Cardiac fibroblast (primary cell): ENCODE data around the gene HSD17B4.
A peak's percentile ranks its signal among the peaks of the same experiment; 100 is the strongest.
"Not testable (repeated sequence)": the region's sequence is repeated elsewhere in the genome, so short reads cannot be mapped to it uniquely, and the experiment has no call there.

ENCODE experiments used
- DNase-seq, 2 donors: peaks; one replicate each; pipeline versions ENCODE4 v3.0.0 to v3.0.0-alpha.2; 2010; ENCODE audit warnings: low read depth in 2 of 2
- H3K4me3 ChIP-seq, 2 donors: replicated peaks in 1 of 2; 1 replicate in 1 of 2; 2 replicates in 1 of 2; pipeline ENCODE4 v1.5.1; 2011; ENCODE audit warnings: low read depth in 2 of 2, low read length in 2 of 2, mild to moderate bottlenecking in 2 of 2, moderate library complexity in 1 of 2
- CTCF ChIP-seq: IDR thresholded peaks from one replicate; pipeline ENCODE4 v1.5.1; 2011; ENCODE audit warnings: low read depth, mild to moderate bottlenecking, low read length, inconsistent platforms

HSD17B4 gene

DNA sequence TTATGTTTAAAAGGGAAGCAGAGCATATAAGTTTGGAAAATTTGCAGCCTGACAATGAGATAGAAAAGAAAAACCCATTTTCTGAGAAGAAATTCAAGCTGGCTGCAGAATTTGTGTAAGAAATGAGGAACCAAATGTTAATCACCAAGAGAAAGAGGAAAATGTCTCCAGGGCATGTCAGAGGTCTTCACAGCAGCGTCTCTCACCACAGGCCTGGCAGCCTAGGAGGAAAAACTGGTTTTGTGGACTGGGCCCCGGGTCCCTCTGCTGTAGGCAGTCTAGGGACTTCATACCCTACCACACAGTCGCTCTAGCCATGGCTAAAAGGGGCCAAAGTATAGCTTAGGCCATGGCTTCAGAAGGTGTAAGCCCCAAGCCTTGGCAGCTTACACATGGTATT, 32.1 kb upstream of the HSD17B4 start:
- H3K4me3 ChIP-seq, result no peak overlapping the region
- DNase-seq, result no peak

DNA sequence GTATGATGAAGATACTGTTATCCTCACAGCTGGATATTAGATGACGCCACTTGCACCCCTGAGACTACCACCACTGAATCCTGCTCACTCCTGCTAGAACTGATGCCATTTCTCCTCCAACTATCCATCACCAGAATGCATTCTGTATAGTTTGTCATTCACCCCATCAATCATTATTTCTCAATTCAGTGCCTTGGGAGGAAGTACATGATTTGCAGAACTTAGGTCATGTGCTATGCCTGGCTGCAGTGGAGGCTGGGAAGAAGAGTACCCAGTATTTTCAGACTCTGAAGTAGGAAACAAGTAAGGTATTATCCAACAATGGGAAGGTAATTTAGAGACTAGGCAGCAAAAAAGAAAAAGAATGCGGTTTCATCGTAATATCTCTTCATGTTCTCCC, 26.2 kb upstream of the HSD17B4 start:
- no peak for DNase-seq

More for the DNA sequence above, 32.1 kb upstream of the HSD17B4 start:
- no peak for TF ChIP-seq CTCF

GRCh38 chr5:119427060-119427459, 25.2 kb upstream of the HSD17B4 start:
- DNase-seq, result no peak
- no peak overlapping the region for H3K4me3 ChIP-seq
- no peak for TF ChIP-seq CTCF

More for the DNA sequence above, 26.2 kb upstream of the HSD17B4 start:
- TF ChIP-seq CTCF, result no peak
- H3K4me3 ChIP-seq, result no peak overlapping the region

GRCh38 chr5:119427596-119427995, 24.7 kb upstream of the HSD17B4 start:
- DNase-seq, result peak in 1 of 2 donors; percentile 19
- H3K4me3 ChIP-seq, result not testable (repeated sequence)

DNA sequence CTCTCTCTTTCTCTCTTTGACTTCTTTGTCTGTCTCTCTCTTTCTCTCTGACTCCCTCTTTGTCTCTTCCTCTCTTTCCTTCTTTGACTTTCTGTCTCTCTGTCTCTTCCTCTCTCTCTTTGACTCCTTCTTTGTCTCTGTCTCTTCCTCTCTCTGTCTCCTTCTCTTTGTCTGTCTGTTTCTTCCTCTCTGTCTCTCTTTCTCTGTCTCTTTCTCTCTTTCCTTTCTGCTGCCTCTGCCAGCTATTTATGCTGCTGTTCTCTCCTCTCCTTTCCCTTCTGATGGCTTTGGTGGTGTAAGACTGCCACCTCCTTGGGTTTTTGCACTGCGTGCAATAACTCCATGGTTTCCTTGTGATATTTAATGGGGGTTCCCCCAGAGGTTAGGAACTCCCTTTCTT, 24.1 kb upstream of the HSD17B4 start:
- H3K4me3 ChIP-seq, DNase-seq: not testable (repeated sequence)

- H3K4me3 ChIP-seq, DNase-seq: not testable (repeated sequence)
Observed at GRCh38 chr5:119428574-119428973, 23.7 kb upstream of the HSD17B4 start.

DNA sequence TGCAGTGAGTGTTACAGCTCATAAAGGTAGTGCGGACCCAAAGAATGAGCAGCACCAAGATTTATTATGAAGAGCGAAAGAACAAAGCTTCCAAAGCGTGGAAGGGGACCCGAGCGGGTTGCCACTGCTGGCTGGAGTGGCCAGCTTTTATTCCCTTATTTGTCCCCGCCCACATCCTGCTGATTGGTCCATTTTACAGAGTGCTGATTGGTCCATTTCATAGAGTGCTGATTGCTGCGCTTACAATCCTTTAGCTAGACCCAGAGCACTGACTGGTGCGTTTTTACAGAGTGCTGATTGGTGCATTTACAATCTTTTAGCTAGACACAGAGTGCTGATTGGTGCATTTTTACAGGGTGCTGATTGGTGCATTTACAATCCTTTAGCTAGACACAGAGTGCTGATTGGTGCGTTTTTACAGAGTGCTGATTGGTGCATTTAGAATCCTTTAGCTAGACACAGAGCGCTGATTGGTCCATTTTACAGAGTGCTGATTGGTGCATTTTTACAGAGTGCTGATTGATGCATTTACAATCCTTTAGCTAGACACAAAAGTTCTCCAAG, 19.5 kb upstream of the HSD17B4 start:
- H3K4me3 ChIP-seq, DNase-seq: not testable (repeated sequence)

DNA sequence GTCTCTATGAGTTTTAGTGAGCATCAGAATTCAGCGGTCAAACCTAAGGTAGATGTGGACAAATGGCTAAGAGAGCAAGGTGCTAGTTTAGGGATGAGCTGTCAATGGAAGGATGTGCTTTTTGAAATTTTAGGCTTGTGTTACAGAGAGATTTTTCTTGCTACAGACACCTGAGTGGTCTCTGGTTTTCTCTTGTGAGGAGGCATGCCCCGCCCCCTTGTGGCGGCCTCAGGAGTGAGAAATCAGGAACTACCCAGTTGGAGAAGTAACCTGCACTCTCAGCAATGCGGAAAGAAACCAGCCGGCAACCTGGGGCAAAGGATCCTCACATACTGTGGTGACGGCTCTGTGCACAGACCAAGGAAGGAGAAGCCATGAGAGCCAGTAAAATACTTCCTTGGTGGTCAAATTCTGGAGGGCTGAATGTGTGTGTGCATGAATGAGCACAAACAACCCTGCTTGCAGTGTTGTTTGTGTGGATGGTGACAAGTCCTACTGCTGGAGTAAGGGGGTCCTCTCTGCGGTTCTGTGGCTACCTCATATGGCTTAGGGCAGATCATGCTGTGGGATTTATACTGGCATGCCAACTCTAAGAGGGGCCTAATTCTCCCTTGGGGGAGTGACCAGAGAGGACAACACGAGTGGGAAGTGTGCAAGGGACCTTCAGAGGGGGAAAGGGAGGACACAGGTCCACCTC, 16.7 kb upstream of the HSD17B4 start:
- no peak overlapping the region for H3K4me3 ChIP-seq
- TF ChIP-seq CTCF, result peak; percentile 73
- DNase-seq, result peak; percentile 67 to 71

DNA sequence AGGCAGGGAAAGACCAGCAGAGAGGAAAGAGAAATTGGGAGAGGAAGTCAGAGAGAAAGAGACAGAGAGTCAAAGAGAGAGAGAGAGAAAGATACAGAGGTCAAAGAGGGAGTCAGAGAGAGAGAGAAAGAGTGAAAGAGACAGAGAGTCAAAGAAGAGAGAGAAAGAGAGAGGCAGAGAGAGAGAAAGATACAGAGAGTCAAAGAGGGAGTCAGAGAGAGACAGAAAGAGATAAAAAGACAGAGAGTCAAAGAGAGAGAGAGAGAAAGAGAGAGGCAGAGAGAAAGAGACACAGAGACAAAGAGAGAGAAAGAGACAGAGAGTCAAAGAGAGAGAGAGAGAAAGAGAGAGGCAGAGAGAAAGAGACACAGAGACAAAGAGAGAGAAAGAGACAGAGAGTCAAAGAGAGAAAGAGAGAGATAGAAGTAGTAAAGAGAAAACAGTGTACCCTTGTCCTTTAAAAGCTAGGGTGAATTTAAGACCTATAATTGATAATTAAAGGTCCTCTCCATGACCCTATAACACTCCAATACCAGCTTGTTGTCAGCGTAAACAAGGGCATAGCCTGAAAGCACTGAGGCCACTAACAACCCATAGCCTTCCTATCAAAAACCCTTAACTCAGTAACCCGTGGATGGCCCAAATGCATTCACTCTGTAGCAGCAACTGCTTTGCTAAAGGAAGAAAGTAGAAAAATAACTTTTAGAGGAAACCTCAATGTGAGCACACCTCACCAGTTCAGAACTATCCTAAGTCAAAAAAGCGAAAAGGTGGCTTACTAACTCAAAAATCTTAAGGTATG, 14.3 kb upstream of the HSD17B4 start:
- not testable (repeated sequence) for DNase-seq, H3K4me3 ChIP-seq

- not testable (repeated sequence) for DNase-seq
Observed at GRCh38 chr5:119438587-119438917, 13.7 kb upstream of the HSD17B4 start.

More at GRCh38 chr5:119438587-119438917, 13.7 kb upstream of the HSD17B4 start:
- not testable (repeated sequence) for H3K4me3 ChIP-seq
